OCI-LY3 (cell line): ENCODE measurements around the gene SLC35F3.

Experiments used
- H2AFZ ChIP-seq: fragments of 200-600, 300-600 bp; shearing (Covaris generic); 2 replicates; pipeline ENCODE4 v1.6.0; 2014; ENCODE audit warnings: antibody characterized with exemption, low read depth, low read length
- H3K27ac ChIP-seq: fragments of 200-600, 300-600 bp; sonication (generic); 2 replicates; pipeline ENCODE4 v1.5.1; 2014; ENCODE audit warnings: mild to moderate bottlenecking, low read length, moderate library complexity, mixed read lengths
- H3K27me3 ChIP-seq: fragments of 200-600, 300-600 bp; sonication (generic); 2 replicates; pipeline ENCODE4 v1.6.1; 2014; ENCODE audit warnings: low read depth, low read length, mixed read lengths
- H3K36me3 ChIP-seq: fragments of 200-600, 300-600 bp; sonication (generic); replicated peaks from 2 replicates; pipeline ENCODE3; 2014; ENCODE audit warnings: low read depth, low read length, mixed read lengths
- H3K4me1 ChIP-seq: fragments of 300-600, 200-600 bp; sonication (generic); 2 replicates; pipeline ENCODE4 v1.6.1; 2014; ENCODE audit warnings: low read length, mixed read lengths
- H3K4me2 ChIP-seq: fragments of 200-600, 300-600 bp; sonication (generic); 2 replicates; pipeline ENCODE4 v1.6.1; 2014; ENCODE audit warnings: low read length, mixed read lengths
- H3K4me3 ChIP-seq: fragments of 300-600, 200-600 bp; sonication (generic); 2 replicates; pipeline ENCODE4 v1.5.1; 2014; ENCODE audit warnings: antibody characterized with exemption, mild to moderate bottlenecking, low read length, moderate library complexity
- H3K79me2 ChIP-seq: fragments of 300-600, 200-600 bp; shearing (Covaris generic); 2 replicates; pipeline ENCODE4 v1.6.1; 2014; ENCODE audit warnings: mild to moderate bottlenecking, low read length, mixed read lengths
- H3K9ac ChIP-seq: fragments of 300-600, 200-600 bp; shearing (Covaris generic); 2 replicates; pipeline ENCODE4 v1.6.0; 2014; ENCODE audit warnings: mild to moderate bottlenecking, low read length, moderate library complexity
- H3K9me3 ChIP-seq: fragments of 200-600, 300-600 bp; shearing (Covaris generic); 2 replicates; pipeline ENCODE4 v1.6.1; 2014; ENCODE audit warnings: low read length, mixed read lengths; ENCODE audit not compliant: insufficient read depth
- H4K20me1 ChIP-seq: fragments of 200-600, 300-600 bp; sonication (generic); 2 replicates; pipeline ENCODE4 v1.6.1; 2016; ENCODE audit warnings: low read length, mixed read lengths; ENCODE audit not compliant: insufficient read depth
- CTCF ChIP-seq: fragments of 200-600, 300-600 bp; sonication (generic); IDR thresholded peaks from 2 replicates; pipeline ENCODE4 v1.5.1; 2014; ENCODE audit warnings: antibody characterized with exemption, low read length, low read depth
- EZH2phosphoT487 ChIP-seq: fragments of 200-600 bp; shearing (Covaris generic); IDR thresholded peaks from 2 replicates; pipeline ENCODE4 v1.6.1; 2018; ENCODE audit warnings: antibody characterized with exemption, mixed run types, low read depth

Gene SLC35F3

GRCh38 chr1:233940908-233941307, 36.4 kb downstream of the SLC35F3 start:
- no peak overlapping the region for H3K27ac ChIP-seq
- H3K4me3 ChIP-seq: no peak overlapping the region
- no peaks in the 10 kb centered on the region for H3K36me3 ChIP-seq
- H4K20me1 ChIP-seq: no peaks in the 10 kb centered on the region
- no peak overlapping the region for H2AFZ ChIP-seq
- H3K79me2 ChIP-seq: no peaks in the 10 kb centered on the region
- peaks cover 48% of the 10 kb centered on the region for H3K27me3 ChIP-seq
- TF ChIP-seq CTCF: no peak
- no peak overlapping the region for H3K9ac ChIP-seq
- H3K4me2 ChIP-seq: no peak overlapping the region
- no peaks in the 10 kb centered on the region for H3K9me3 ChIP-seq
- no peaks in the 10 kb centered on the region for H3K4me1 ChIP-seq

DNA sequence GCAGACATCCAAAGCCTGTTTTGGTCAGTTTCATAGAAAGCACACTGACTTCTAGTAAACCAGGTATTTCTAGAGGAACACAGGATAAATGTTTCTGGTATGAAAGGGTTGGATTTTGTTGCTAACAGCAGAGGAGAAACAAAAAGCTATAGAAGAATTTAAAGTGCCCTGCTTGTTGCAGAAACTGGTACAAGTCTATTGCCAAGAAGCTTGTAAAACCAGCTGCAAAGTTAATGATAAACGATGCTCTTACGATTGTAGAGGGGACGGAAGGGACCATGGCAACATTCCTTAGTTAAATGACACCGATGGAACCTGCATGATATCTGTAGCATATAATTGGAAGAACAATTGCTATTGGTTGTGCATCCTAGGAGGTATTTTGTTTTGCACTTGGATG, 40.1 kb downstream of the SLC35F3 start:
- peaks cover 30% of the 10 kb centered on the region for H3K27me3 ChIP-seq
- H3K27ac ChIP-seq: no peak overlapping the region
- no peaks in the 10 kb centered on the region for H3K36me3 ChIP-seq
- no peak overlapping the region for H3K9ac ChIP-seq
- no peaks in the 10 kb centered on the region for H3K9me3 ChIP-seq
- TF ChIP-seq EZH2phosphoT487: no peak
- TF ChIP-seq CTCF: no peak
- H3K4me3 ChIP-seq: no peak overlapping the region
- H4K20me1 ChIP-seq: no peaks in the 10 kb centered on the region
- H3K79me2 ChIP-seq: no peaks in the 10 kb centered on the region
- no peak overlapping the region for H3K4me2 ChIP-seq
- H3K4me1 ChIP-seq: no peaks in the 10 kb centered on the region
- H2AFZ ChIP-seq: no peak overlapping the region

- H3K27ac ChIP-seq: no peak overlapping the region
These were observed 41.1 kb downstream of the SLC35F3 start for GRCh38 chr1:233945573-233945972.

DNA sequence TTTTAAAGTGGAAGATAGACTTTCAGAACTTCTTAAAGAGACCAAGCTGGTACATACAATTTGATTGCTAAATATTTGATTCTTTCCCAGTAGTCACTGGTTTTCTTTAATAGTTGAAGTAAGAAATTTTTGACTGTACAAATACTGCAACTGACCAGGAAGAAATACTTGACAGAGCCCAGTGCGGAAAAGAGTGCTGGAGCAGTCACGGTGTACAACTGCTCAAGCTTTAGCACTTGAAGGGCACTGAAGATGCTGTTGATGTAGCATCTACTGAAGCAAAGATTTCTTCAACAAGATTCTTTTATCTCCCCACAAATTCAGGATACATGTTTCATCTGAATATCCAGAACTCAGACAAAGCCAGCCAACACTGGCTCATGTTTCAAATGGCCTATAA, 41.5 kb downstream of the SLC35F3 start:
- H3K9me3 ChIP-seq: no peaks in the 10 kb centered on the region
- no peak overlapping the region for H2AFZ ChIP-seq
- H3K4me2 ChIP-seq: no peak overlapping the region
- no peak overlapping the region for H3K27ac ChIP-seq
- no peak for TF ChIP-seq CTCF
- TF ChIP-seq EZH2phosphoT487: no peak
- H3K79me2 ChIP-seq: no peaks in the 10 kb centered on the region
- H3K4me1 ChIP-seq: no peaks in the 10 kb centered on the region
- H4K20me1 ChIP-seq: no peaks in the 10 kb centered on the region
- no peak overlapping the region for H3K9ac ChIP-seq
- no peak overlapping the region for H3K4me3 ChIP-seq
- H3K27me3 ChIP-seq: peaks cover 33% of the 10 kb centered on the region
- H3K36me3 ChIP-seq: no peaks in the 10 kb centered on the region

More at GRCh38 chr1:233945573-233945972, 41.1 kb downstream of the SLC35F3 start:
- Histone ChIP-seq H3K4me3 (no peak overlapping the region), H3K9ac (no peak overlapping the region), H3K36me3 (no peaks in the 10 kb centered on the region), H3K27me3 (peaks cover 33% of the 10 kb centered on the region), H4K20me1 (no peaks in the 10 kb centered on the region), H3K4me2 (no peak overlapping the region), H3K9me3 (no peaks in the 10 kb centered on the region), H3K79me2 (no peaks in the 10 kb centered on the region), H2AFZ (no peak overlapping the region), H3K4me1 (no peaks in the 10 kb centered on the region)
- TF ChIP-seq CTCF (no peak), EZH2phosphoT487 (no peak)
